ENCODE results near the gene FUS.
A peak's percentile ranks its signal among the peaks of the same experiment; 100 is the strongest.

FUS gene

GRCh38 chr16:31213877-31214707, 34.2 kb downstream of the FUS start, which contains the start of gene TRIM72:
TSS of gene TRIM72 (plus strand) at chr16:31214119. CDS start at chr16:31214739, 620 bp downstream.
- no peak for TF ChIP-seq CTCF (IDR thresholded peaks at IDR 0.05; ENCODE audit: insufficient read depth, missing control alignments)

GRCh38 chr16:31214708-31215286, 34.9 kb downstream of the FUS start:
- DNase-seq (ENCODE audit: insufficient read length, low spot score) (peak; percentile 24), FAIRE-seq (no peak)
- TF ChIP-seq CTCF (IDR thresholded peaks at IDR 0.05; ENCODE audit: insufficient read depth, missing control alignments), result no peak

More at GRCh38 chr16:31213877-31214707, 34.2 kb downstream of the FUS start, which contains the start of gene TRIM72:
- FAIRE-seq (no peak), DNase-seq (ENCODE audit: insufficient read length, low spot score) (no peak)

GRCh38 chr16:31215287-31216162, 35.6 kb downstream of the FUS start:
- peak; percentile 67 for DNase-seq (ENCODE audit: insufficient read length, low spot score)
- no peak for FAIRE-seq
- no peak for TF ChIP-seq CTCF (IDR thresholded peaks at IDR 0.05; ENCODE audit: insufficient read depth, missing control alignments)

GRCh38 chr16:31216422-31217135, 36.6 kb downstream of the FUS start, which contains the start of gene PYDC1:
TSS of gene PYDC1 (minus strand) at chr16:31217135. CDS start at chr16:31217028, 107 bp downstream.
- TF ChIP-seq CTCF (IDR thresholded peaks at IDR 0.05; ENCODE audit: insufficient read depth, missing control alignments), result no peak
- FAIRE-seq, result no peak
- peak; percentile 26 for DNase-seq (ENCODE audit: insufficient read length, low spot score)

- no peak for FAIRE-seq
- DNase-seq (ENCODE audit: insufficient read length, low spot score), result peak; percentile 18
- TF ChIP-seq CTCF (IDR thresholded peaks at IDR 0.05; ENCODE audit: insufficient read depth, missing control alignments), result no peak
Observed at GRCh38 chr16:31217136-31217530, 37.2 kb downstream of the FUS start.

GRCh38 chr16:31219154-31219741, 39.3 kb downstream of the FUS start:
- FAIRE-seq (no peak), DNase-seq (ENCODE audit: insufficient read length, low spot score) (no peak)
- no peak for TF ChIP-seq CTCF (IDR thresholded peaks at IDR 0.05; ENCODE audit: insufficient read depth, missing control alignments)

Data from D721Med (cell line).